GM19239 (cell line): ENCODE results near the gene ORC1.
"Not testable (repeated sequence)": the region's sequence is repeated elsewhere in the genome, so short reads cannot be mapped to it uniquely, and the experiment has no call there.

Experiments used
- DNase-seq: peaks from one replicate; pipeline ENCODE4 v3.0.0; 2011; ENCODE audit warnings: low spot score; ENCODE audit not compliant: insufficient read length
- FAIRE-seq: peaks from 2 replicates; lab custom pipeline; 2011; peaks lifted over from hg19 to GRCh38; lab: Jason Lieb, UNC

Gene ORC1

DNA sequence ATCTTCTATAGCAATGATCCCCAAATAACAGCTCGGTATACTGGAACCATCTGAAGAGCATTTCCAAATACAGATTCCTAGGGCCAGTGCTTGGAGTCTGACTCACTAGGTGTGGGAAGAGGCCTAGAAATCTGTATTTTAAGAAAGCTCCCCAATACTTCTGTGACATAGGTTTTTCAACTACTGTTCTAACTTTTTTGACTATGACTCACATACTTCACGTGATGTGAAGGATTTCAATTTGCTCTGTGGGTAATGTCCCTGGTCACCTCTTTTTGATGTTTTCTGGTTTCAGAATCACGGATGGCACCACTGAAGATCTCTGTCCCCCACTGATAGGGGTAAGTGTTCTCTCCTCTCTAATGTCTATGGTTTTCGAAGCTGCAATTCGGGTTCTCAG is 11.0 kb downstream of the ORC1 start:
- FAIRE-seq: no peak
- DNase-seq: no peak

- FAIRE-seq (no peak), DNase-seq (no peak)
Measured at GRCh38 chr1:52386458-52386857, 17.8 kb downstream of the ORC1 start.

DNA sequence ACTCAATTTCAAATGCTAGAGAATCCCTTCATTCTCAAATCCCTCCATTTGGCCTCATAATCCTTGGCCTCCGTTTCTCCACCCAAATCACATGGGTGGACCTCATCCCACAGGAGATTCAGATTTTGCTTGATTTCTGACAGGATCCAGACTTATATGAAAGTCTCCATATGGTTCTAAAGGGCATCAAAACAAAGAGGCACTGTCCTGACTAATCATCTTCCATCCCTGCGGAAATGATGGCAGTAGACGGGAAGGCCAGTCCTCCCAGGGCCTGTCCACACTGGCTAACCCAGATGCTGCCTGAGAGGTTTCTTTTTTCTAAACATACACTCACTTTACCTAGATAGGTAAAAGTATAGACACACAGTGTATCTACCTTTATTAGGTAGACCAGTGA is 18.8 kb downstream of the ORC1 start:
- DNase-seq: no peak
- no peak for FAIRE-seq

DNA sequence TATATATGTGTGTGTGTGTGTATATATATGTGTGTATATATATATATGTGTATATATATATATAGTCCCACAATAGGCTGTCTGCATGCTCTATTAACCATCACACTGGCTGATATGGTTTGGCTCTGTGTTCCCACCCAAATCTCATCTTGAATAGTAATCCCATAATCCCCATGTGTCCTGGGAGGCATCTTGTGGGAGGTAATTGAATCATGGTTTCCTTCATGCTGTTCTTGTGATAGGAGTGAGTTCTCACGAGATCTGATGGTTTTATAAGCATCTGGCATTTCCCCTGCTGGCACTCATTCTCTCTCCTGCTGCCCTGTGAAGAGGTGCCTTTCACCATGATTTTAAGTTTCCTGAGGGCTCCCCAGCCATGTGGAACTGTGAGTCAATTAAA is 34.4 kb downstream of the ORC1 start:
- FAIRE-seq, DNase-seq: not testable (repeated sequence)

DNA sequence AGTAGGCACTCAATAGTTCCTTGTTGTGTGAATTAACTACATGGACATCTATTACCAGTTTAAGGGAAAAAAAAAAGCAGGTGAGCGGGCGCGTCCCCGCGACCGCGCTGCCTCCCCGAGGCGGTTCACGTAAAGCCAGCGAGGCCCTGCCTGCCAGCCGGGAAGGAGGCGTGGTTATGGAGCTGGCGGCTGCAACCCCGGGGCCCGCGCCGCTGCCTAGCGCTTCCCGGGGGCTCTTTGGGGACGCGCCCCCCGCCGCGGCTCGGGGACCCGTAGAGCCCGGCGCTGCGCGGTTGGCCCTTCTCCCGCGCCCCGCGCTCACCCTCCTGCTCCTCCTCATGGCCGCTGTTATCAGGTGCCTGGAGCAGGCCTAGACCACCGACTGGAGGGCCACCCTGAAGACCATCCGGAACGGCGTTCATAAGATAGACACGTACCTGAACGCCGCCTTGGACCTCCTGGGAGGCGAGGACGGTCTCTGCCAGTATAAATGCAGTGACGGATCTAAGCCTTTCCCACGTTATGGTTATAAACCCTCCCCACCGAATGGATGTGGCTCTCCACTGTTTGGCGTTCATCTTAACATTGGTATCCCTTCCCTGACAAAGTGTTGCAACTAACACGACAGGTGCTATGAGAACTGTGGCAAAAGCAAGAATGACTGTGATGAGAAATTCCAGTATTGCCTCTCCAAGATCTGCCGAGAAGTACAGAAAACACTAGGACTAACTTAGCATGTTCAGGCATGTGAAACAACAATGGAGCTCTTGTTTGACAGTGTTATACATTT is 35.6 kb downstream of the ORC1 start:
- DNase-seq: peak; percentile 47
- peak; percentile 82 for FAIRE-seq

DNA sequence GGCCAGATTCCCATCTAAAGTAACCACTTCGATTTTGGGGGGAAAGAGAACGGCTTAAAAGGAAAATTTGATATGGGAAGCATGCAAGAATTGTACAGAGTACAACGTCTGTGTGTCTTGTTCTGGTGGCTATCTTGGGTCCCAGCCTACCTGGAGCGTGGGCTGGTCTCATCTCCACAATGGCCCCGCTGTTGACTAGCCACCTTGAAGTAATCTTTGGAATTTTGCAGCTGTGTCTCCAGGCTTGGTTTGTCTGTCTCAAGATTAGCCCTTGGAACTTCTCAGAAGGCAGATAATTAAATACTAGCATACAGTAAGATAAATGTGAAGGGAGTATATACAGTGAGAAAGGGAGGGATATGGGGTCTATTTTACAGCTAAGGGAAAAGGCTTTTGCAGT is 37.0 kb downstream of the ORC1 start:
- DNase-seq: no peak
- no peak for FAIRE-seq

DNA sequence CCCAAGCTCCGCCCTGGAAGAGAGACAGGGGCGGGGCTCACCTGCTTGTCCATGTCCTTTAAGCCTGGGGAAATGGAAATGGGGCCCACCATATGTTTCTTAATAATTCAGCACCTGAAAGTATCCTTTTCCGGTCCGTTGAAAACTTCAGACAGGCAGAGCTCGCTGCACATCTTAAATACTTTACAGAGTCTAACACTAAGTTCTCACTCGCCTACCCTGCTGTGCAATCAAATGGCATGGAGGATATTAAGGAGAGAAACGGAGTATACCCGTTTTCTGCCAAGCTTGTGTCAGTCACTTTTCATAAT is 37.8 kb downstream of the ORC1 start:
- DNase-seq (no peak), FAIRE-seq (no peak)

DNA sequence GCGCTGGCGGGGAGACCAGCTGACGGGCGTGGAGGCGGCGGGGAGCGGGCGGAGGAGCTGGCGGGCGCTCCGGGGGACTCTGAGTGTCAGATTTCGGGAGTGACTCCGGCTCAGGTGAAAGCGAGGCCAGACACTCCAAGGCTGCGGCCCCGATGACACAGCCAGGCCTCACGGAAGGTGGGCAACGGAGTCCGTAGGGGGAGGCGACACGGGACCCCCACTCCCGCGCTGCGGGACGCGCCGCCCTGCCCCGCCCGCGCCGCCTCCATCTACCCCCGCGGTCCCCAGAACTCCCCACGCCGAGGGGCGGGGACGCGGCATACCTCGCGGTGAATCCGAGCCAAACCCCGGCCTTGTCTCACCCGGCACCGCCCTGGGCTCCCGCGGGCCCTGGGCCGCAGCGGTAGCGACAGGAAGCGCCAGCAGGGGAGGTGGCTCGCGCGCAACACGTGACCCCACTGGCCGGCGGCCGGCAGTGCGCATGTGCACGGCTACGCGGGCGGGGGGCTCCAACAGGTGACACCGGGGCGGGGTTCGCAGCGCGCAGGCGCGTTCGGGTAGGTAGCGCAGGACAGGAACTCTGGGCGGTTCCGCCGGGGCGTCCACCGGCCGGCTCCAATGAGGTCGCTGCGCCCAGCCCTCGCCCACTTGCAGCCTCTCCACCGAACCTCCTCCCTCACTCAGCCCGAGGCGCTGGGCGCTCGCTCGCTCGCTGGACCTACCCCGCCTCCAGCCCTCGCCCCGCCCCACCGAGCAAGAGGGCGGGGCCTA is 38.3 kb downstream of the ORC1 start, which contains the start of gene CC2D1B:
Gene CC2D1B (minus strand): TSS at position 460 of the 771 bp plus-strand sequence. CDS start 1,585 bp downstream, outside the sequence.
- DNase-seq (peak; percentile 97), FAIRE-seq (peak; percentile 95)

DNA sequence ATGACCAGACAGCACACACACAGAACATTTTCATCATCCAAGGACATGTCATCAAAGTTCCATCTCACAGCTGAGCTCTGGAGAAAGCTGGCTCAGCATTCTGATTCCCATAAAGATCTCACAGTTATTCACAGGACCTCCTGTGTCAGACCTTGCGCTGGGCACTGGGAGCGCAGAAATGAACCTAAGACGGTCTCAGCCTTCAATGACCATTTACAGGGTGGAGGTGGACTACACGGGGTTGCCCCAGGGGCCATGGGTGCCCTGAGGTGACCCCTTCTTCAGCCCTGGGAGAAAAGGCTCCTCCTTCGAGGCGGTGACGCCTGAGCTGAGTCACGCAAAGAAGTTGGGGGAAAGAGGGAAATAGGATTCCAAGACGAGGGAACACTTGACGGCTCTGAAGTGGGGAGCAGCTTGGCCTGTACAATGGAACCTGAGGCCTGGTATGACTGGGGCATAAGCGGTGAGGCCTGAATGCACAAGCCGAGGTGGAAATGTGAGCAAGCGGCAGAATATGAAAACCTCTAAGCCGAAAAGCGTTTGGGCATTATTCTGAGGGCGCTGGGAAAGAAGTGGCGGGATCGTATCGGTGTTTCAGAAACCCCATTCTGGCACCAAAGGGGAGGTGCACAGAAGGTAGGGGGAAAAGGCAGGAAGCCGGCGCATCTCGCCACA is 39.0 kb downstream of the ORC1 start:
- FAIRE-seq: peak; percentile 85
- DNase-seq: peak; percentile 36

DNA sequence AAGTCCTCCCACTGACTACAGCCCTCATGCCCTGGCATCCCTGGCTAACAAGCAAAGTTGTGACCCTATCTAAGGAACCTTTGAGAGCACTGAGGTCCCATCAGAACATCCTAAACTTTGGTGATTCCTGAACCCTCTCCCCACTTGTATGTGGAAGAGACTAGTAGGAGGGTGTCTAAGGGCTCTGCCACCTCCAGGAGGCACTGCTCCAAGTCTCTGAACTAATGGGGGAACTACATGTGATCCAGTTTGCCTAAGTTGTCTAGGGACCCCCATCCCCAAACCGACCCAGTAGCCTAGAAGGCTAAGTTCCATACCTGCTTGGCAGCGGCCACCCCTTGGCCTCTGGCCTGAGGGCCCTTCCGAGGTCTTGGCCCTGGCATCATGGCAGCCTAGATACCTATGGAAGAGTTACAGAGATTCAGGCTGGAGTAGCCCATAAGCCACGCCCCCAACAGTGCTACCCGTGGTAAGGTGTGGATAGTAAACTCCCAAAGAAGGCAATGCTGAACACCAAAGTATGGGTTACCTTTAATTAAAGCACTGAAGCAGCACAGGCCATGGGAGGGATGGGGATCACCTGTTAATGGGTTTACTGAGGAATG is 39.9 kb downstream of the ORC1 start:
- FAIRE-seq (peak; percentile 45), DNase-seq (no peak)

DNA sequence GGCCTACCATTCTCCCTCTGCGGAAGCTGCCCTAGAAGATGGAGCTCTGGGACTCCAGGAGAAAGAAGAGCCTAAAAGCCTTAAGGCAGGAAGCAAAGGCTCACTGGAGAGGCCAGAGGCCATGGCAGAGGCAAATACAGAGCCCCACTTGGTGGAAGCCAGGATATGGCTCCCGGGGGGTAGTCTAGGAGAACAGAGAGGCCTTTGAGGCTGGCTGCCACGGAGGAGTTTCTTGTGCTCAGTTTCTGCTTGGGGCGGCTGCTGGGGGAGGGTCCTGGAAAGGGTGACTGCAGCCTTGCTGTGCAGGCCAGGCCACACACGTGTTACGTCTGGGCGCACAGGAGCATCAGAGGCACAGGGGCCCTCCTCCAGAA is 43.6 kb downstream of the ORC1 start:
- DNase-seq (no peak), FAIRE-seq (no peak)

DNA sequence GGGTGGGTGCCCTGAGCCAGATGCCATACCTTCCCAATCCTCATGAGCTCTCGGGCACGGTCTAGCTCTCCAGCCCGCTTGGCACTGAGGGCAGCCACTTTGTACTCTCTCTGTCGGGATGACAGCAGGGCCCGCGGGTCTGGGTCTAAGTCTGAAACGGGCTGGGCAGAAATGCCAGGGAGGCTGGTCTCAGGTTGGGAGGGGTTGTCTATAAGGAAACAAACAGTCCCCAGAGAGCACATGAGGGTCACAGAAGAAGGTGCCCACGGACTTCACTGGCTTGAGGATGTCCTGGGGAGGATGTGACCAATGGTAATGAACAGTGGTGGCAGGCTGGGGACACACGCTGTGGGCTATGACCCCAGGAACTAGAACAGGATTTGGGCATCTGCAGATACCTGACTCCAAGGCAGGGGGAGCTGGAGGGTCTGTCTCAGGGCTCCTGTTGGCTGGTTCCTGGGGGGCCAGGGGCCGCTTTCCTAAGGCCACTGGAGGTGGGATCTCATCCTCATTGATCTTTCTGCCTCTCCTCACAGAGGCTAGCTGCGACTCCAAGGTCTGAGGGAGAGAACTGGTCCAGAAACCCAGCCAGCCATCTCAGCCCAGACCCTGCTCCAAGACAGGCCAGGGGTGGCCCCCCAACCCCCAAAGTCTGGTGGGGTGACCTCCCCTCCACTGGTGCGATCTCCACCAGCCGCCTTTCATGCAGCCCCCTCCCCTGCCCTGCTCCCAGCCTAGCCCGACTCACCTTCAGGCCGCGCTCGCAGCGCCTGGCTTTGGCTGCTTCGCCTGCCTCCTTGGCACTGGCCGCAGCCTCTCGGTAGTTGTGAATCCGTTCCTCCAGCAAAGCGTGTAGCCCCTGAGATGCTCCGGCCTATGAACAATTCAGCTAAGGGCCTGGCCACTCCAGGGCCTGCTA is 44.3 kb downstream of the ORC1 start:
- no peak for FAIRE-seq
- no peak for DNase-seq

DNA sequence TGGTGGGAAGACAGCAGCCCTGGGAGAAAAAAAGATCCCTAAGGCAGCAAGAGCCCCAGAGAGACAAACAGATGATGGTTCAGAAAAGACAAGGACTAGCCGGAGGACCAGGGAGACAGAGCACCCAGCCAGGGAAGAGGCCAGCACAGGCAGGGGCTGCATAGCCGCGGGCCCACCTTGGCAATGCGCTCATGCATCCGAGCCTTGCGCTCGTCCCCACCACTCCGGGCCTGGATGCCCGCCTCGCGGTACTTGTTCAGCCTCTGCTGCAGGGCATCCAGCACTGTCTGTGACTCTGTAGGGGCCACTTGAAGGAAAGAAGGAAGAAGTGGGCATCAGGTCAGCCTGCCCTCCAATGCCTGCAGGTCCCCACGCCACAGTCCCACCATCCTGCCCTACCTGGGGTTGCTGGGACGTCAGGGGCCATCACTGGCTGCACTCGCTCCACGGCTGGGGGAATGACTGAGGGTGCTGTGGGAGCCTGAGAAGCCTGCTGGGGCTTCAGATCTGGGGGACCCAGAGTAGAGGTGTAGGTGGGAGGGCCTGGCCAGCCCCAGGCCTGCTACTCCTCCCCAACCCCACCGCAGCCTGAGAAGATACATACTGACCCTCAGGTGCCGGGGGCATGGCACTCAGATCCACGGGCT is 45.2 kb downstream of the ORC1 start:
- FAIRE-seq (no peak), DNase-seq (no peak)

GRCh38 chr1:52357397-52357796 is 46.8 kb downstream of the ORC1 start:
- DNase-seq: no peak
- FAIRE-seq: no peak

DNA sequence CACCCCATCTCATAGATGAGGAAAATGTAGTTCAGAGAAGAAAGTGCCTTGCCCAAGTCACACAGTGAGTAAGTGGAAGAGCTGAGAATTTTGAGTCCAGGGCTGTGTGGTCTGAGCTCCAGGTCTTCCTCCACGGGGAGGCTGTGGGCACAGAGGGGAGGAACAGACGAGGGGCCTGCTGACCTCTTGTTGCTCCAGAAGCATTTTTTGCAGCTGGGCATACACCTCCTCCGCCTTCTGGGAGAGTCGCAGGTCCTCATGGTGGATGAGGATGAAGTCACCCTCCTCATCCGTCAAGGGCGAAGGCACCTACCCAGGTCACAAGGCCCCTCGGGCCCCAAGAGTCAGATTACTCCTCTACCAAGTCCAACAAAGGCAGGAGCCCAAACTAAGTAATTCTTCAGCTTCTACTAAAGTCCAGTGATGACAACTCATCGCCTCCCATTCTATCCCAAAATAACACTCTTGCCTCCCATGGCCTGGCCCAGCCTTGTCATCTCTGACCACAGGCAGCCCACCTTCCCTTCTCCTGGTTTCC is 47.3 kb downstream of the ORC1 start:
- no peak for FAIRE-seq
- no peak for DNase-seq

GRCh38 chr1:52355847-52356505 is 48.2 kb downstream of the ORC1 start:
- DNase-seq (no peak), FAIRE-seq (no peak)

DNA sequence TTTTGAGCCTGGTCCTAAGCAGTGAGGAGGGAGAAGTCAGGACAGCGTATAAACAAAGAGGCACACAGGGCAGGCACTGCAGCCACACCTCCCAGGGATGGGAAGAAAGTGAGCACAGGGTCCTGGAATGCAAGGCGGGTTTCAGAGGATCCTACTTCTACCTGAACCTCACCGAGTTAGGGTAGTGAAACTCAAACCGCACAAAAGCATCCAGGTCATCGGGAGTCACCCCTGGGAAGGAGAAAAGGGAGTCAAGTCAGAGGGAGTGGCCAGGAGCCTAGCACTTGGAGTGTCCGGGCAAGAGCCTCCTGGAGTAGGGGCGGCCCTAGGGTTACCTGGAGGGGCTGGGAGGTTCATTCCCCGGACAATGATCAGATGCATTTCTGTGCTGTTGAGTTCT is 48.8 kb downstream of the ORC1 start:
- DNase-seq (no peak), FAIRE-seq (no peak)

GRCh38 chr1:52352690-52353089 is 51.5 kb downstream of the ORC1 start:
- DNase-seq (no peak), FAIRE-seq (no peak)
